Measurements from ENCODE around the gene FCSK.

GRCh38 chr16:70468776-70469525, 14.6 kb downstream of the FCSK start:
- no peak for TF ChIP-seq EZH2 (IDR thresholded peaks at IDR 0.05; ENCODE audit: insufficient read depth, poor library complexity, severe bottlenecking)
- TF ChIP-seq EZH2phosphoT487 (IDR thresholded peaks at IDR 0.05; ENCODE audit: insufficient read depth, low read depth), result no peak
